ENCODE data around the gene SPINT2.

- TF ChIP-seq FOXM1 (IDR thresholded peaks at IDR 0.05; ENCODE audit: borderline replicate concordance) = no peak
- no peak for TF ChIP-seq PKNOX1 (IDR thresholded peaks at IDR 0.05)
Observed at GRCh38 chr19:38223119-38223523, 41.3 kb upstream of the SPINT2 start.
